NB4 (cell line): ENCODE data around the gene RAI1.

Experiments
- POLR2A ChIP-seq: IDR thresholded peaks from 2 replicates; pipeline ENCODE4 v1.6.1; 2011; ENCODE audit warnings: mild to moderate bottlenecking; ENCODE audit not compliant: insufficient read length; ENCODE audit errors: extremely low read depth
- TF ChIP-seq, protein P1 (sequence below): IDR thresholded peaks from one replicate; pipeline ENCODE4 v1.5.1; 2012; ENCODE audit warnings: low read depth, low read length

GRCh38 chr17:17841601-17842025 is 160.4 kb downstream of the RAI1 start:
- TF ChIP-seq, protein P1, sequence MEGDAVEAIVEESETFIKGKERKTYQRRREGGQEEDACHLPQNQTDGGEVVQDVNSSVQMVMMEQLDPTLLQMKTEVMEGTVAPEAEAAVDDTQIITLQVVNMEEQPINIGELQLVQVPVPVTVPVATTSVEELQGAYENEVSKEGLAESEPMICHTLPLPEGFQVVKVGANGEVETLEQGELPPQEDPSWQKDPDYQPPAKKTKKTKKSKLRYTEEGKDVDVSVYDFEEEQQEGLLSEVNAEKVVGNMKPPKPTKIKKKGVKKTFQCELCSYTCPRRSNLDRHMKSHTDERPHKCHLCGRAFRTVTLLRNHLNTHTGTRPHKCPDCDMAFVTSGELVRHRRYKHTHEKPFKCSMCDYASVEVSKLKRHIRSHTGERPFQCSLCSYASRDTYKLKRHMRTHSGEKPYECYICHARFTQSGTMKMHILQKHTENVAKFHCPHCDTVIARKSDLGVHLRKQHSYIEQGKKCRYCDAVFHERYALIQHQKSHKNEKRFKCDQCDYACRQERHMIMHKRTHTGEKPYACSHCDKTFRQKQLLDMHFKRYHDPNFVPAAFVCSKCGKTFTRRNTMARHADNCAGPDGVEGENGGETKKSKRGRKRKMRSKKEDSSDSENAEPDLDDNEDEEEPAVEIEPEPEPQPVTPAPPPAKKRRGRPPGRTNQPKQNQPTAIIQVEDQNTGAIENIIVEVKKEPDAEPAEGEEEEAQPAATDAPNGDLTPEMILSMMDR: no peak
- TF ChIP-seq POLR2A: no peak
